Kidney capillary endothelial cell (primary cell): Measurements from ENCODE around the gene CCDC201.

Experiments used
- DNase-seq: peaks from one replicate; pipeline ENCODE4 v3.0.0-alpha.2; 2018; ENCODE audit warnings: low spot score

CCDC201 gene

DNA sequence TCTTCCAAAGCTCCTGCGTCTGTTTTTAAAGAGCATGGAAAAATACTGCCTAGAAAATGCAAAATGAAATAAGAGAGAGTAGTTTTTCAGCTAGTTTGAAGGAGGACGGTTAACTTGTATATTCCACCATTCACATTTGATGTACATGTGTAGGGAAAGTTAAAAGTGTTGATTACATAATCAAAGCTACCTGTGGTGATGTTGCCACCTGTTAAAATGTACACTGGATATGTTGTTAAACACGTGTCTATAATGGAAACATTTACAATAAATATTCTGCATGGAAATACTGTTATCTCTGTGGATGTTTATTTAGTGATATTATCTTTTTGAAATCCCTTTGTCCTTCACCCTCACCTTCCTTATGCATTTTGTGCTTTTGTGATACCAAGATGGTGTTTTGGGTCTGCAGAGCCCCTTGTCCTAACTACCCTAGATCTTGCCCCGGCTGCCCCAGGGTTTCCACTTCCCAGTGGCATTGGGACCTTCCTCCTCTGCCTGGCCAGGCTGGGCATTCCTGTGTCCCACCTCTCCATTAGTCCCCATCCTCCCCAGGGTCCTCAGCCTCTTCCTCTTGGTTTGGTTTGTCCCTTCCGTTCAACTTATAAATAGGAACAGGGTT, 20.6 kb upstream of the CCDC201 start:
- DNase-seq = no peak

- DNase-seq = no peak
Observed at GRCh38 chr7:45892407-45893035, 19.6 kb upstream of the CCDC201 start.

DNA sequence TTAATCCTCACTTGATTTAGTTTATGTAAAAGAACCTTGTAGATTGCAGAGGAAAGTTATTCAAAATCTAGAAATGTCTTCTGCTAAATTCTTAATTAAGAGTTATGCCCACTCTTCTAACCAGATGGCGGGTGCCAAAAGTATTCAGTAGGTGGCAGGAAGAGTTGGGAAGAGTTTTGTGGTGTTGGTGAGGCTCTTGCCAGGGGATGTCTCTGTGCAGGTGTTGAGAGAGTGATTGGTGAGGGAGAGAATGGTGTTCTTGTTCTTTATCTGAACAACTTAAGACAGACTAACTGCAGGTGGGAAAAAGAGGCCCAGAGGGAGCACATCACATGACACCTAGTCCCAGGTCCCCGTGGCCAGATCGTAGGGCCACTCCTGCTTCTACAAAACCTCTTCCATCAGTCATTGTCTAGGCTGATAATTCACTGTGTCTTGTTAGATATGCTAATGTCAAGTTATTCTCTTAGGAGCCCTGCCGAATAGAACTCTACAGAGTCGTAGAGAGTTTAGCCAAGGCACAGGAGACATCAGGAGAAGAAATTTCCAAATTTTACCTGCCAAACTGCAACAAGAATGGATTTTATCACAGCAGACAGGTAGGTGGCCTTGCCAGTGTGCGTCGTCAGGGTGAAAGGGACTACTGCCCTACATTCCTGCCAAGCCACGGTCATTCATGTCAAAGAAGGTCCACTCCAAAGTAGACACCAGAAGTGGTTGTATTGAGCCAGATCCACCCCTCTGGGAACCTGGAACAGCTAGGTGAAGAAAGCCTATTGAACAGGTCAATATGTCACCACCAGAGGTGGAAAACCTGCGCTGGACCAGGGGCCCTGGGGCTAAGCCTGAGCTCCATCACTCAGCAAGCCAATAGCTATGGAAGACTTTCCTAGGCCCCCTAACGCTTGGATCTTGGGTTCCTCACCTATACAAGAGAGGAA, 18.9 kb upstream of the CCDC201 start:
- DNase-seq = no peak

DNA sequence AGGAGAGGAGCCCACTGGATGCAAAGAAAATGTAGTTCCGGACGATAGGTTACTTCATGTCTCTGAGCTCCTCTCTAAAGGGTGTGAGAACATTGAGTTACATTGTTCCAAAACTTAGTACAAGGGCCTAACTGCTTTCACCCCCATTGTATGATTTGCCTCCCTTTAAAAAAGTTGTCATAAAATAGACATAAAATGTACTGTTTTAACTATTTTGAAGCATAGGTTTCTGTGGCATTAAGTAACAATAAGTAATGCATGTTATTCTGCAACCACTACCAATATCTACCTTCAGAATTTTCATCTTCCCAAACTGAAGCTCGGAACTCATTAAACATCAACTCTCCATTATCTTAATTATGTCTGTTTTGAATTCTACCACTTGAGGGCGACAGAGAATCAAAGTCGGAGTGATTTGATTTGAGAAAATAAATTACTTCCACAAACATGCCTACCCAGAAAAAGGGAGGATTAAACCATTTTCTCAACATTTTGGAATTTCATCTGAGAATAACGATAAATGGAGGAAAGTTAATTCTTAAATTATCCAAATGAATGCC, 18.1 kb upstream of the CCDC201 start:
- DNase-seq = peak; percentile 26

- DNase-seq = no peak
Observed at GRCh38 chr7:45890125-45890901, 17.4 kb upstream of the CCDC201 start.

- DNase-seq = no peak
Observed at GRCh38 chr7:45889367-45890067, 16.6 kb upstream of the CCDC201 start.

- DNase-seq = no peak
Observed at GRCh38 chr7:45888993-45889366, 16.1 kb upstream of the CCDC201 start.

DNA sequence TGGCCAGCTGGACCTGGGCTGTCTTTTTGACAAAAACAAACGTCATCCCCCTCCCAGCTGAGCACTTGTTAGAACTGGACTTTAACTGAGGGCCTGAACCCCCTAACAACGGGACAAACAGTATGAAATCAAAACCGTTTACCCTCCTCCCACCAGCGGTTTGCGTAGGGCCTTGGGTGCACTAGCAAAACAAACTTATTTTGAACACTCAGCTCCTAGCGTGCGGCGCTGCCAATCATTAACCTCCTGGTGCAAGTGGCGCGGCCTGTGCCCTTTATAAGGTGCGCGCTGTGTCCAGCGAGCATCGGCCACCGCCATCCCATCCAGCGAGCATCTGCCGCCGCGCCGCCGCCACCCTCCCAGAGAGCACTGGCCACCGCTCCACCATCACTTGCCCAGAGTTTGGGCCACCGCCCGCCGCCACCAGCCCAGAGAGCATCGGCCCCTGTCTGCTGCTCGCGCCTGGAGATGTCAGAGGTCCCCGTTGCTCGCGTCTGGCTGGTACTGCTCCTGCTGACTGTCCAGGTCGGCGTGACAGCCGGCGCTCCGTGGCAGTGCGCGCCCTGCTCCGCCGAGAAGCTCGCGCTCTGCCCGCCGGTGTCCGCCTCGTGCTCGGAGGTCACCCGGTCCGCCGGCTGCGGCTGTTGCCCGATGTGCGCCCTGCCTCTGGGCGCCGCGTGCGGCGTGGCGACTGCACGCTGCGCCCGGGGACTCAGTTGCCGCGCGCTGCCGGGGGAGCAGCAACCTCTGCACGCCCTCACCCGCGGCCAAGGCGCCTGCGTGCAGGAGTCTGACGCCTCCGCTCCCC, 15.5 kb upstream of the CCDC201 start, which contains the start of gene IGFBP1:
Gene IGFBP1, plus strand, starts transcription at position 304 of the 808 bp plus-strand sequence. Its CDS starts 165 bp downstream, at position 469.
- no peak for DNase-seq

DNA sequence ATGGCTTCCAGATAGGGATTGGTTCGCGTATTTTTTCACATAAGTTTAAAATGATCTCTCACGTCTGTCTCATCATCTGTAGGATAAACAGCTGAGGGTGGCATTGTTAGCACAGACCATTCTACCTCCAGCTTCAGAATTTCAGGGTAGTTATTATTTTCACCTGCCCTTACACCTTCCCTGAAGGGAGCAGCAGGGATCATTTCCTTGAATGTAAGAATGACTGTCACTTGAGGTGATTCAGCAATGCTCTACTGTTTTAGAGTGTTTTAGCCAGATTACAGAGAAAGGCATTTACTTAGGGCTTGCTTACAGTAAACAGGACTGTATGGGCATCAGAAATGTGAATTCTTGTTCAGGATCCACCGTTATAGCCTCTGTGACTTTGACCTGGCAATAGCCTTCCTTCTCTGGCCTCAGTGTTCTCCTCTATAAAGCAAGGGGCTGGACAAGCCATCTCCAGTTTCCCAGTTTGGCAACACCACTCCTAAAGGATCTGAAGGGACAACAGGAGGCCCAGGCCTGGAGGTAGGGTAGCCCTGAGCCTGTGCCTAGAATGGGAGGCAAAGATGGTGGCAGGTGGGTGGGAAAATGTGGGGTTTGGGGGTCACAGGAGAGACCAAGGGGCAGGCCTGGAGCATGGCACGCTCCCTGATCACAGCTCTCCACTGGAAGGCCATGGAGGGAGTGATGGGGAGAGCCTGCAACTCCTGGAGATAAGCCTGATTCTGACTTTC, 14.2 kb upstream of the CCDC201 start:
- no peak for DNase-seq

DNA sequence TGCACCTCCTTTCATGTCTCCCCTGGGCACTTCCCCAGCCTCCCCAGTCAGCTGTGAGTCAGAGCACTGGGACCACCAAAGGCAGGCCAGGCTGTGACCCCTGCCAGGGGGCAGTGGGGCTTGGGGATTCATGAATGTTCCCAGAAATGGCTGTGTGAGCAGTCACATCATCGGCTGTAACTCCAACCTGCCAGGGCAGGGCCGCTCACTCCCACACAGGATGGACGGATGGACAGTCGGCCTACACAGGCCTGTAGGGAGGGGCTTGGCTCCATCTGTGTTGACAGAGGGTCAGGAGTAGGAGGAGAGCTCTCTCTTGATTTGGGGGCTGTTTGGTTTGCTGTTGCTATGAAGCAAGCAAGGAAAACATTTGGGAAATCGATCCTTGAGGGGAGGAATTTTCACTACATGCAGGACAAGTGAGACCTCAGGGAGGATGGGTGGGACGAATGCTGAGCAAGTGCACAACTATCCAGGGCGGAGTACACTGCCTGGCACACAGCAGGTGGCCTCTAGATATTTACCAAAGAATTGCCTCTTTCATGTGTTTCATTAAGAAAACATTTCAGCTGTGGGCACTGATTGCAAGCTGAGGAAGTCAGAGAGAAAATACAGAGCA, 12.5 kb upstream of the CCDC201 start:
- no peak for DNase-seq

DNA sequence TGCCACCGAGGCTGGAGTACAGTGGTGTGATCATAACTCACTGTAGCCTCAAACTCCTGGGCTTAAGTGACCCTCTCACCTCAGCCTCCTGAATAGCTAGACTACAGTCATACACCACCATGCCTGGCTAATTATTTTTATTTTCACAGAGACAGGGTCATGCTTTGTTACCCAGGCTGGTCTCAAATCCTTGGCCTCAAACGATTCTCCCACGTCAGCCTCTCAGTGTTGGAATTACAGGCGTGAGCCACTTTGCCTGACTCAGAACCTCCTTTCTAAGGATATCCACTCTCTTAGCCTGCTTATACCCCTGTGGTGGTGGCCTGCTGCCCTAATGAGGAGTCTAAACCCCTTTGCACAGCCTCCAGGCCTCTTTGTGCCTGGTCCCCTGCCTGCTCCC, 11.3 kb upstream of the CCDC201 start:
- DNase-seq = no peak

- no peak for DNase-seq
Observed at GRCh38 chr7:45882465-45882810, 9.6 kb upstream of the CCDC201 start.

GRCh38 chr7:45881759-45882464, 9.0 kb upstream of the CCDC201 start:
- no peak for DNase-seq

DNA sequence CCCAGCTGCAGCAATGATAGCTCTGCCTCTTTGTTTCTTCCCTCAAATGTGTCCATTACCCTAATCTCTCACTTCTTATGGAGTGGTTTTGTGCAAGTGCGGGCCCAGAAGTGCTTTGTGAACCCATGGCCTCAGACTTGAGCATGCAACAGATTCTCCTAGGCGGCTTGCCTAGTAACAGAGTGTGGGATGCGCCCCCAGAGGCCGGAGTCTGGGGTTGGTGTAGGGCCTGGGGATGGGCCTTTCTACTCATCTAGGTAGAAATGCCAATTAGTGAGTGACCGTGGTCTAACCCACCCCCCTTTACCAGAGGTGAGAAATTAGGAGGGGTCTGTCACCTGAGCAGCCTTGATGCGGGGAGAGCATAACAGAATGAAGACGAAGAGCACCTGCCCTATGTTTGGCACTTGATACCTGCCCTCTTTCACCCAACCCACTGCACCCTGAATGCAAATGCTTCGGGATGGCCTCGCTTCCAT, 8.4 kb upstream of the CCDC201 start:
- no peak for DNase-seq

GRCh38 chr7:45880433-45880860, 7.6 kb upstream of the CCDC201 start:
- no peak for DNase-seq

- DNase-seq = no peak
Observed at GRCh38 chr7:45878457-45879144, 5.7 kb upstream of the CCDC201 start.

DNA sequence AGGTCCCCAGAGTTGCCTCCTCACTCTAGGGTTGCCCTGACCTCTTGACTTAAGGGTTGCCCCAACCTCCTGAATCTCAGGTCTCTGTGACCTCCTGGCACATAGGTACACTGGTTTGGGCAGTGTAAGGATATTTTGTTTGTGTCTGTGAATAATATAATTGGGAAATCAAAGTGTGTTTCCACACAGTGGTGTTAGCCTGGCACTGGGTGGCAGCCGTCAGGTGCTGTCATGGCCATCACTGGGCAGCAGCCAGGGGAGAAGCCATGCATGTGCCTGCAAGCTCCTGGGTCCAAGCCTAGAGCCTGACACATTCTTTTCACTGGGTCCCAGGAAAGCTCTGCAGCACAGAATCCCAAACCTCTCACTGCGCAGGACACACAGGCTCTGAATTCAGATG, 3.6 kb upstream of the CCDC201 start:
- no peak for DNase-seq
